Endodermal cell (in vitro differentiated cells): ENCODE measurements around the gene PALMD. TPM values are rescaled to one million over a fixed set of nuclear protein-coding genes. Genes with fewer than 3 reads are reported as not detected.

Source experiments
- DNase-seq: peaks from one replicate; pipeline ENCODE4 v3.0.0-alpha.2; 2017
- H3K27ac ChIP-seq: 2 replicates; pipeline ENCODE4 v1.5.1; 2013; ENCODE audit warnings: mild to moderate bottlenecking, low read depth, low read length, moderate library complexity
- H3K27me3 ChIP-seq: 2 replicates; pipeline ENCODE4 v1.6.1; 2013; ENCODE audit warnings: mild to moderate bottlenecking, low read length, moderate library complexity; ENCODE audit not compliant: insufficient read depth, control insufficient read depth, poor library complexity, severe bottlenecking
- H3K36me3 ChIP-seq: 2 replicates; pipeline ENCODE4 v1.7.0; 2013; ENCODE audit warnings: mild to moderate bottlenecking, low read length, moderate library complexity; ENCODE audit not compliant: control insufficient read depth, insufficient read depth
- H3K4me1 ChIP-seq: one replicate; pipeline ENCODE4 v1.7.0; 2013; ENCODE audit warnings: low read length; ENCODE audit not compliant: control insufficient read depth, insufficient read depth
- H3K4me3 ChIP-seq: 2 replicates; pipeline ENCODE4 v1.5.1; 2013; ENCODE audit warnings: mild to moderate bottlenecking, low read length, moderate library complexity
- H3K9ac ChIP-seq: 2 replicates; pipeline ENCODE4 v1.6.1; 2013; ENCODE audit warnings: mild to moderate bottlenecking, low read length, moderate library complexity; ENCODE audit not compliant: poor library complexity, severe bottlenecking; ENCODE audit errors: extremely low read depth
- H3K9me3 ChIP-seq: 2 replicates; pipeline ENCODE4 v1.6.1; 2013; ENCODE audit warnings: mild to moderate bottlenecking, low read length, moderate library complexity; ENCODE audit not compliant: control insufficient read depth
- H3K27ac Mint-ChIP-seq: 2 replicates; pipeline ENCODE4 v1.8.0; 2020; ENCODE audit warnings: mixed read lengths
- H3K27me3 Mint-ChIP-seq: 2 replicates; pipeline ENCODE4 v1.8.0; 2021; ENCODE audit warnings: mild to moderate bottlenecking, mixed read lengths; ENCODE audit not compliant: insufficient read depth
- H3K36me3 Mint-ChIP-seq: 2 replicates; pipeline ENCODE4 v1.8.0; 2020; ENCODE audit warnings: low read depth, mixed read lengths
- H3K4me1 Mint-ChIP-seq: 2 replicates; pipeline ENCODE4 v1.8.0; 2020; ENCODE audit warnings: mixed read lengths
- H3K4me3 Mint-ChIP-seq: 2 replicates; pipeline ENCODE4 v1.8.0; 2020; ENCODE audit warnings: mild to moderate bottlenecking, moderate library complexity, mixed read lengths
- H3K9me3 Mint-ChIP-seq: 2 replicates; pipeline ENCODE4 v1.8.0; 2020; ENCODE audit warnings: mild to moderate bottlenecking, mixed read lengths
- WGBS, 2 experiments: methylation state at CpG; one replicate each; pipeline versions ENCODE4 v1.1.5 to v1.1.7; 2013; ENCODE audit warnings: missing lambda C conversion rate in 2 of 2, mixed read lengths in 1 of 2; ENCODE audit not compliant: insufficient coverage in 1 of 2, insufficient read length in 1 of 2; 5-methylcytosine and 5-hydroxymethylcytosine counted together
- total RNA-seq, 2 donors: library from RNA; stranded (reverse); fragmentation: NEBNext Ultra II Directional in 1 of 2; extraction: Animal tissue kit (Norgen Biotek cat#: 25700) in 1 of 2; gene quantifications; 2 replicates in 1 of 2; 3 replicates in 1 of 2; pipeline ENCODE4 v1.2.1, GENCODE V29; 2021
- TF ChIP-seq, protein P1 (sequence below): fragments of 200-600 bp; sonication (generic); conservative IDR thresholded peaks from 2 replicates; pipeline ENCODE4 v1.5.0; 2021; ENCODE audit warnings: antibody characterized with exemption, mild to moderate bottlenecking

Gene PALMD
- total RNA-seq, 2 donors from 2014 or later: 0.24 to 0.26 TPM

DNA sequence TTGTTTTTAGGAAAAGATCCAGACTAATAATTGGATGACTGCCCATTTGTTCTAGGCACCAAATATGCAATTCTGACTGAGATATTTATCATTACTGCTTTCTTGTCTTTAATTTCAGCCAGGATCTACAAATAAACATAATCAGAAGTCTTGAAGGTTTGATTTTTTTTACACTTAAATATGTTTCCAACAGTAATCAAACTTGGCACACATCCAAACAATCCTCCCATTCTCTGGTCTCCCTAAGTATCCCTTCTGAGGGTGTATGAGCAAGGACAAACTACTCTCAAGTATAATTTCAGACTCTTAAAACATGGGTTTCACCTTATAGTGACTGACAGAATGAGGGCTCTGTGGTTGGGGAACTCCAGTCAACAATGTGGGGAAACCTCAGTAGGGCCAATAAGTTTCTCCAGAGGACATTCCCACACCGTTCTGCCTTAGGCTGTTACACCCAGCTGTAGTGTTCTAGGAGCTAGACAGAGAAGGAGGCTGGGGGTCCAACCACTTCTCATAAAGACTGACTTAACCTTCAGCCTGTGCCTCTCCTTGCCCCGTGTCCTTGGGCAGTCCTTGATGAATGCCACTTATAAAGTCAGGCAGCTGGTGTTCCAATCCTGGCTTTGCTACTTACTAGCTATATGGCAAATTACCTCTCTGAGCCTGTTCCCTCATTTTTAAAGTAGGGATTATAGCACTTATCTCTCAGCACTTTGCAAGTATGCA lies 1.5 kb upstream of the PALMD start:
- TF ChIP-seq, protein P1, sequence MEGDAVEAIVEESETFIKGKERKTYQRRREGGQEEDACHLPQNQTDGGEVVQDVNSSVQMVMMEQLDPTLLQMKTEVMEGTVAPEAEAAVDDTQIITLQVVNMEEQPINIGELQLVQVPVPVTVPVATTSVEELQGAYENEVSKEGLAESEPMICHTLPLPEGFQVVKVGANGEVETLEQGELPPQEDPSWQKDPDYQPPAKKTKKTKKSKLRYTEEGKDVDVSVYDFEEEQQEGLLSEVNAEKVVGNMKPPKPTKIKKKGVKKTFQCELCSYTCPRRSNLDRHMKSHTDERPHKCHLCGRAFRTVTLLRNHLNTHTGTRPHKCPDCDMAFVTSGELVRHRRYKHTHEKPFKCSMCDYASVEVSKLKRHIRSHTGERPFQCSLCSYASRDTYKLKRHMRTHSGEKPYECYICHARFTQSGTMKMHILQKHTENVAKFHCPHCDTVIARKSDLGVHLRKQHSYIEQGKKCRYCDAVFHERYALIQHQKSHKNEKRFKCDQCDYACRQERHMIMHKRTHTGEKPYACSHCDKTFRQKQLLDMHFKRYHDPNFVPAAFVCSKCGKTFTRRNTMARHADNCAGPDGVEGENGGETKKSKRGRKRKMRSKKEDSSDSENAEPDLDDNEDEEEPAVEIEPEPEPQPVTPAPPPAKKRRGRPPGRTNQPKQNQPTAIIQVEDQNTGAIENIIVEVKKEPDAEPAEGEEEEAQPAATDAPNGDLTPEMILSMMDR: no peak
- no peaks in the 10 kb centered on the region for H3K9me3 Mint-ChIP-seq
- 93 to 94% methylated on average over 2 of the region's 2 CpGs for WGBS, 2 experiments

DNA sequence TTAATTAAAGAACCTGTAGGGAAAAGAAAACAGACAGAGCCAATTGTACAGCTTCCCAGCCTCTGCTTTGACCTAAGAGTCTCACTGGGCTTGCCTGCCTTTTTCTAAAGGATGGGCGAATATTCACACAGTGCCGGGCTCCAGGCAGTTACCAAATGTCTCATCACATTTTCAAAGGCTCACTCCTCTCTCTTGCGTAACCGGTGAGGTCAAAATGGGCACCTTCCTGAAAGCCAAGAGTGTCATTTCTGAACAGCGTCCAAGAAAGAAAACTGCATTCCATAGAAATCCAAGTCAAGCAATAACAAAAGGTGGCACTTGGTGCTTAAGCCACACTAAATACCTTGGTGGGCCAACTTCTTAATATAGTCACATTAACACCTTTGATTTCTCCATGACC lies 710 bp upstream of the PALMD start:
- H3K9me3 ChIP-seq: no peaks in the 10 kb centered on the region
- H3K36me3 Mint-ChIP-seq: no peaks in the 10 kb centered on the region

More for the DNA sequence above, 1.5 kb upstream of the PALMD start:
- H3K9me3 ChIP-seq: no peaks in the 10 kb centered on the region
- H3K27me3 ChIP-seq: no peaks in the 10 kb centered on the region
- Mint-ChIP-seq H3K27me3 (no peaks in the 10 kb centered on the region), H3K4me1 (peaks cover 29% of the 10 kb centered on the region), H3K27ac (no peak overlapping the region), H3K36me3 (no peaks in the 10 kb centered on the region), H3K4me3 (no peak overlapping the region)
- H3K4me1 ChIP-seq: peaks cover 26% of the 10 kb centered on the region
- no peak overlapping the region for H3K9ac ChIP-seq
- H3K4me3 ChIP-seq: no peak overlapping the region
- no peak overlapping the region for H3K27ac ChIP-seq
- no peaks in the 10 kb centered on the region for H3K36me3 ChIP-seq
- no peak for DNase-seq

DNA sequence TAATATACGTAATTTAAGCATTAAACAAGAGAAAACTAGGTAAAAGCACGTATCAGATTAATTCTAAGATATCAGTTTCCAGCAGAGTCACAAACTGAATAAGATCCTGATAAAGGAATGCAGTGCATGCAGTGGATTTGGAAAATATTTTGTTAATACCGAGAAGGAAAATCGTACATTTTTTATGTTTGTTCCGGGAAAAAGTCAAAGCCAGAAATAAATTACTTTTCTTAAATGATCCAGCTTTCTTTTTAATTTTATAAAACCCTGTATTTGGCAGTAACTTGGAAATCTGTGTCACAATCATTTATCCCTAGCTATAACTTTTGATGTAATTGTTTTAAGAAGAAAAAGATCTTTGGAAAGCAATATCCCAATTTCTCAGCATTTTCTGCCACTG lies 955 bp downstream of the PALMD start:
- 73 to 78% methylated on average over 2 to 5 of the region's 5 CpGs for WGBS, 2 experiments
- Mint-ChIP-seq H3K36me3 (no peaks in the 10 kb centered on the region), H3K4me1 (peaks cover 45% of the 10 kb centered on the region), H3K27me3 (no peaks in the 10 kb centered on the region), H3K27ac (no peak overlapping the region), H3K9me3 (no peaks in the 10 kb centered on the region), H3K4me3 (no peak overlapping the region)
- no peak overlapping the region for H3K27ac ChIP-seq
- TF ChIP-seq, protein P1: no peak
- no peak overlapping the region for H3K4me3 ChIP-seq
- H3K9me3 ChIP-seq: no peaks in the 10 kb centered on the region
- no peak overlapping the region for H3K9ac ChIP-seq
- DNase-seq: no peak
- no peaks in the 10 kb centered on the region for H3K27me3 ChIP-seq
- H3K36me3 ChIP-seq: no peaks in the 10 kb centered on the region
- peaks cover 17% of the 10 kb centered on the region for H3K4me1 ChIP-seq

More for the DNA sequence above, 710 bp upstream of the PALMD start:
- Histone ChIP-seq H3K27ac (no peak overlapping the region), H3K4me1 (peaks cover 20% of the 10 kb centered on the region), H3K9ac (no peak overlapping the region), H3K4me3 (no peak overlapping the region), H3K36me3 (no peaks in the 10 kb centered on the region), H3K27me3 (no peaks in the 10 kb centered on the region)
- Mint-ChIP-seq H3K4me3 (no peak overlapping the region), H3K27ac (no peak overlapping the region), H3K9me3 (no peaks in the 10 kb centered on the region), H3K4me1 (peaks cover 35% of the 10 kb centered on the region), H3K27me3 (no peaks in the 10 kb centered on the region)
- 88 to 91% methylated on average over 5 of the region's 5 CpGs for WGBS, 2 experiments
- TF ChIP-seq, protein P1: no peak
- no peak for DNase-seq
